ENCODE results near the gene TINAG. TPM values are rescaled to one million over a fixed set of nuclear protein-coding genes. Genes with fewer than 3 reads are reported as not detected.

TINAG gene
- polyA plus RNA-seq, 1 experiment, result not detected

DNA sequence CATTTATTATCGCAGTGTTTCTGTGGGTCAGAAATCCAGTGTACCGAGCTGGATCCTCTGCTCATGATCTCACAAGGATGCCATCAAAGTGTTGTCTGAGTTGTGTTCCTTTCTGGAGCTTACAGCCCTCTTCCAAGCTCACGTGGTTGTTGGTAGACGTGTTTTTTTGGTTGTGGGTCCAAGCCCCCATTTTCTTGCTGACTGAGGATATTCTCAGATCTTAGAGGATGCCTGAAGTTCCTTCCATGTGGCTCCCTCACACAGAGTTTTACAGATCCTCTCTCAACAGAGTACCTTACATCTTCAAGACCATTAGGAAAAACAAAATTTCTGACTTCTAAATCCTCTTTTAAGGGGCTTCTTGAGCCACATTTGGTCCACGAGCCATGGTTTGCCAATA, 78.1 kb downstream of the TINAG start:
- POLR2A ChIA-PET, result no interaction called here
- no peak for TF ChIP-seq CTCF (IDR thresholded peaks at IDR 0.05; ENCODE audit: insufficient read depth, low read depth, low read length)
- CTCF ChIA-PET, result interaction anchor here (0.9 kb wide), 1 partner anchor 17 kb away, joined by 5 read pairs; no protein-coding TSS in a partner anchor
- Histone ChIP-seq H3K27me3 (ENCODE audit: control insufficient read depth, insufficient read depth, low read length) (no peaks in the 10 kb centered on the region), H3K36me3 (ENCODE audit: control insufficient read depth, insufficient read depth, low read length) (no peaks in the 10 kb centered on the region), H3K4me3 (ENCODE audit: low read depth, low read length) (no peak overlapping the region)
- DNase-seq (ENCODE audit: low read depth), result no peak

DNA sequence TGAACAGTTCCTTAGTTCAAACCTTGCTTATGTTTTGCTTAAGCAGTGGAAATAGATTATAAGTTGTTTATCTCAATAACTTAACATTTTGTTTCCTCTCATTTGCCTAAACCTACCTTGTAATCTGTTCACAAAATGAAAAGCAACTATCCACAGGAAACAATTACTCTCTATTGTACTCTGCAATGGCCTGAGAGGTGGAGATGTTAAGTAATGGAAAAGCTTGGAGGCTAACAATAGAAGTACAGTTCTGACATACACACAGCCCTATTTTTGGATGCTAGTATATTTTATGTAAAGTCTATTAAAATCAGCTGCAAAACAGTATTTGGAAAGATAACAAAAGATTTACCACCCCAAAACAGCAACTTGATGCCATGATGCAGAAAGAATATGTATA, 82.1 kb downstream of the TINAG start:
- DNase-seq (ENCODE audit: low read depth), result no peak
- CTCF ChIA-PET, result no interaction called here
- TF ChIP-seq CTCF (IDR thresholded peaks at IDR 0.05; ENCODE audit: insufficient read depth, low read depth, low read length), result no peak

DNA sequence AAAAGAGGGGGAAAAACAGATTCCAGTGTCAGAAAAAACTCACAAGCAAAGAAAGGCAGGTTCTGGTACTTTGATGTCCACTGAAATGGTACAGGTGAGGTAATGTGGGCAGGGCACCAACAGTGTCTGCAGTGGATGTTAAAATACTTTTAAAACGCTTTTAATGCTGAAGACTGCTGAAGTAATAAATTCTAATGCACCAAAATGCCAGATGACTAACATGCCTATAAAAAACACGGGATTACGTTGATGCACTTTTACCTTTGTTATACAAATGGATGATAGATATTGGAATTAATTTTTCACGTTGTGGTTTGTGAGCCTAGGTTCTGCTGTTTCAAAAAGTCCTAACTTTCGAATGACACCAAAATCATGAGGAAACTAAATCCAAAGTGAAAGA, 83.3 kb downstream of the TINAG start:
- H3K27me3 ChIP-seq (ENCODE audit: control insufficient read depth, insufficient read depth, low read length), result no peaks in the 10 kb centered on the region
- TF ChIP-seq CTCF (IDR thresholded peaks at IDR 0.05; ENCODE audit: insufficient read depth, low read depth, low read length), result no peak
- ChIA-PET POLR2A (no interaction called here), CTCF (no interaction called here)
- no peak for DNase-seq (ENCODE audit: low read depth)
- no peaks in the 10 kb centered on the region for H3K36me3 ChIP-seq (ENCODE audit: control insufficient read depth, insufficient read depth, low read length)
- H3K4me3 ChIP-seq (ENCODE audit: low read depth, low read length), result no peak overlapping the region

More for the DNA sequence above, 82.1 kb downstream of the TINAG start:
- POLR2A ChIA-PET, result no interaction called here
- Histone ChIP-seq H3K27me3 (ENCODE audit: control insufficient read depth, insufficient read depth, low read length) (no peaks in the 10 kb centered on the region), H3K4me3 (ENCODE audit: low read depth, low read length) (no peak overlapping the region), H3K36me3 (ENCODE audit: control insufficient read depth, insufficient read depth, low read length) (no peaks in the 10 kb centered on the region)

GRCh38 chr6:54403096-54403495, 94.9 kb downstream of the TINAG start:
- Histone ChIP-seq H3K36me3 (ENCODE audit: control insufficient read depth, insufficient read depth, low read length) (no peaks in the 10 kb centered on the region), H3K27me3 (ENCODE audit: control insufficient read depth, insufficient read depth, low read length) (no peaks in the 10 kb centered on the region), H3K4me3 (ENCODE audit: low read depth, low read length) (no peak overlapping the region)
- TF ChIP-seq CTCF (IDR thresholded peaks at IDR 0.05; ENCODE audit: insufficient read depth, low read depth, low read length), result no peak
- POLR2A ChIA-PET, result no interaction called here
- DNase-seq (ENCODE audit: low read depth), result no peak
- CTCF ChIA-PET, result interaction anchor here (0.8 kb wide), 1 partner anchor 16 kb away, joined by 5 read pairs; no protein-coding TSS in a partner anchor

DNA sequence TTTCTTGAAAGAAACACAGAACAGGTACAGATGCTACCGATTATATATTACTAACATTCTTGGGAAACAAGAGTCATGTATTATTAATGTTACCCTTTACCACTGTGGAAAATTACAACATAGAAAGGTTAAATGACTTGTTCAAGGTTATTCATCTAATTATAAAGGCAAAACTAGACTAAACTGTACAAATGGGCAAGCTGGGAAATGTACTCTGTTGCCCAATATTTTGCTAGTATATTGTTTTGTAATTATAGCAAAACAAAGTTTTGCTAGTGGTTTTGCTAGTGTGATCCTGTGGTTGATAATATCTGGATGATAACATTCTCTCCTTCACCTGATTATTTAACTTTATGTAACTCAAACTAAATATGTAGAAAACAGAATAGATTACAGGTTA, 96.5 kb downstream of the TINAG start:
- no peak for DNase-seq (ENCODE audit: low read depth)
- ChIA-PET POLR2A (no interaction called here), CTCF (no interaction called here)

More for the DNA sequence above, 96.5 kb downstream of the TINAG start:
- no peak overlapping the region for H3K4me3 ChIP-seq (ENCODE audit: low read depth, low read length)
- H3K27me3 ChIP-seq (ENCODE audit: control insufficient read depth, insufficient read depth, low read length), result no peaks in the 10 kb centered on the region
- no peaks in the 10 kb centered on the region for H3K36me3 ChIP-seq (ENCODE audit: control insufficient read depth, insufficient read depth, low read length)
- TF ChIP-seq CTCF (IDR thresholded peaks at IDR 0.05; ENCODE audit: insufficient read depth, low read depth, low read length), result no peak
